Transverse colon (tissue), 4 donors: ENCODE results near the gene ANKUB1. TPM values are rescaled to one million over a fixed set of nuclear protein-coding genes. Genes with fewer than 3 reads are reported as not detected.

ENCODE experiments used
- DNase-seq: peaks from one replicate; pipeline ENCODE4 v3.0.0-alpha.2; 2019
- H3K27ac ChIP-seq, 4 donors: fragments of 200-600 bp; sonication (generic); 2 replicates each; pipeline ENCODE4 v1.5.1; 2016 to 2018; ENCODE audit warnings: inconsistent platforms in 4 of 4
- H3K27me3 ChIP-seq: fragments of 200-600 bp; sonication (generic); 2 replicates; pipeline ENCODE4 v1.5.1; 2017; ENCODE audit warnings: inconsistent platforms
- H3K36me3 ChIP-seq, 4 donors: fragments of 200-600 bp; sonication (generic); 2 replicates each; pipeline ENCODE4 v1.5.1; 2017 to 2019; ENCODE audit warnings: inconsistent platforms in 4 of 4
- H3K4me1 ChIP-seq, 4 donors: fragments of 200-600 bp; sonication (generic); 2 replicates each; pipeline ENCODE4 v1.5.1; 2017 to 2020; ENCODE audit warnings: inconsistent platforms in 4 of 4
- H3K4me3 ChIP-seq, 4 donors: fragments of 200-600 bp; sonication (generic); 1 replicate in 1 of 4; 2 replicates in 3 of 4; pipeline versions ENCODE4 v1.5.1 to v1.6.1; 2017 to 2019; ENCODE audit warnings: inconsistent platforms in 4 of 4
- H3K9me3 ChIP-seq, 2 donors: fragments of 200-600 bp; sonication (generic); 2 replicates each; pipeline ENCODE4 v1.5.1; 2017 to 2019; ENCODE audit warnings: inconsistent platforms in 2 of 2
- EP300 ChIP-seq: sonication (generic); formaldehyde crosslinking; IDR thresholded peaks from one replicate; pipeline ENCODE4 v1.6.1; 2017; ENCODE audit warnings: antibody characterized with exemption, low read depth
- POLR2A ChIP-seq: fragments of 450-650 bp; IDR thresholded peaks from one replicate; pipeline ENCODE4 v1.6.1; 2016; ENCODE audit warnings: antibody characterized with exemption, mild to moderate bottlenecking, moderate library complexity
- POLR2AphosphoS5 ChIP-seq, 3 donors: sonication (generic); formaldehyde crosslinking; IDR thresholded peaks; one replicate each; pipeline ENCODE4 v1.6.1; 2016; ENCODE audit warnings: antibody characterized with exemption in 3 of 3
- WGBS, 2 donors: methylation state at CpG; one replicate each; pipeline ENCODE4 v1.1.5; 2018; ENCODE audit warnings: low coverage in 1 of 2; 5-methylcytosine and 5-hydroxymethylcytosine counted together
- in situ Hi-C, 4 donors: fragments of 200-750 bp; cut with MboI; loops; one replicate each; pipeline versions ENCODE4 v1.15.0 to v1.15.1; 2017; ENCODE audit warnings: low sequenced_read_pairs in 3 of 4, low pct_ligation_motif_present in 1 of 4, low pct_unique_long_range_greater_than_20kb in 1 of 4
- intact Hi-C: fragments of 100-400 bp; cut with DNase I; formaldehyde crosslinking; loops from one replicate; pipeline ENCODE4 v1.15.1; 2023; ENCODE audit warnings: low total_unique reads
- total RNA-seq, 4 donors: library from RNA; depleted of rRNA; stranded (reverse); fragments of >200 nt; gene quantifications; one replicate each; pipeline ENCODE4 v1.1.0, GENCODE V29; 2016
- TF ChIP-seq, protein P1 (sequence below), 5 experiments: fragments of 200-600 bp in 3 of 5; fragments of 450-650 bp in 2 of 5; sonication (generic) in 3 of 5; IDR thresholded peaks; 1 replicate in 2 of 5; 2 replicates in 3 of 5; pipeline ENCODE4 v1.5.1; 2016 to 2017; ENCODE audit warnings: antibody characterized with exemption in 5 of 5, inconsistent platforms in 3 of 5, mild to moderate bottlenecking in 2 of 5, moderate library complexity in 1 of 5

ANKUB1 gene
- total RNA-seq, 4 donors from 2014 or later: not detected

GRCh38 chr3:149764302-149764701 lies 28.1 kb downstream of the ANKUB1 start:
- in situ Hi-C loops: no loop called here
- Histone ChIP-seq H3K4me1 (no peaks in the 10 kb centered on the region), H3K36me3 (no peaks in the 10 kb centered on the region), H3K27ac (no peak overlapping the region), H3K27me3 (peaks cover 47% of the 10 kb centered on the region), H3K9me3 (no peaks in the 10 kb centered on the region), H3K4me3 (no peak overlapping the region)
- intact Hi-C loops: no loop called here
- DNase-seq: no peak
- WGBS, 2 donors: 67 to 76% methylated on average over 1 of the region's 1 CpG
- TF ChIP-seq, protein P1, sequence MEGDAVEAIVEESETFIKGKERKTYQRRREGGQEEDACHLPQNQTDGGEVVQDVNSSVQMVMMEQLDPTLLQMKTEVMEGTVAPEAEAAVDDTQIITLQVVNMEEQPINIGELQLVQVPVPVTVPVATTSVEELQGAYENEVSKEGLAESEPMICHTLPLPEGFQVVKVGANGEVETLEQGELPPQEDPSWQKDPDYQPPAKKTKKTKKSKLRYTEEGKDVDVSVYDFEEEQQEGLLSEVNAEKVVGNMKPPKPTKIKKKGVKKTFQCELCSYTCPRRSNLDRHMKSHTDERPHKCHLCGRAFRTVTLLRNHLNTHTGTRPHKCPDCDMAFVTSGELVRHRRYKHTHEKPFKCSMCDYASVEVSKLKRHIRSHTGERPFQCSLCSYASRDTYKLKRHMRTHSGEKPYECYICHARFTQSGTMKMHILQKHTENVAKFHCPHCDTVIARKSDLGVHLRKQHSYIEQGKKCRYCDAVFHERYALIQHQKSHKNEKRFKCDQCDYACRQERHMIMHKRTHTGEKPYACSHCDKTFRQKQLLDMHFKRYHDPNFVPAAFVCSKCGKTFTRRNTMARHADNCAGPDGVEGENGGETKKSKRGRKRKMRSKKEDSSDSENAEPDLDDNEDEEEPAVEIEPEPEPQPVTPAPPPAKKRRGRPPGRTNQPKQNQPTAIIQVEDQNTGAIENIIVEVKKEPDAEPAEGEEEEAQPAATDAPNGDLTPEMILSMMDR (IDR thresholded peaks at IDR 0.05): no peak
- TF ChIP-seq POLR2AphosphoS5 (IDR thresholded peaks at IDR 0.05) (no peak), POLR2A (no peak), EP300 (no peak)

DNA sequence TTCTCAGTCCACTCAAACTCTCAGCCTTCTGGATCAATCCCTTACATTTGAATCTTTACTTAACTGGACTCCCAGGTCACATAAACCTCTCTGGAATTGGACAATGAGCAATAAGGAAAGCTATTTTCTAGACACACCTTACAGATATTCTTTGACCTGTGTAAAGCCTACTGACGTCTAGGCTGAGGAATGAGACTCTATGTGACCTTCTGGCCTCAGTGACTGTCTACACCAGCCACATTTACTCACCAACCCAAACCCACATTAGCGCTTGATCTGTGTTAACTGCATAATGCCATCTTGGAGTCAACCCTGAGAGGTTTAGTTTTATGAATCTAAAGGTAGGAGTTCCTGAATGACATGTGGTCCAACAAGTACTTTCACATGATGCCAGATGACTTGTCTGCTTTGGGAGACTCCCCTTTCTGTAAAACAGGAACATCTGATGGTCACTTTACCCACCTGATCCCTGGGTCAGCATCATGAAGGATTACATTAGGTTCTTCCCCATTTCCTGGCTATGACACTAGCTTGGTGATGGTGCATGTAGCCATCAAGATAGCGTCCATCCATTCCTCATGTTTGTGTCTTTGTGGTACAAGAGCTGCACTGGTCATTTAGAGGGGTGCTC lies 28.7 kb downstream of the ANKUB1 start:
- intact Hi-C loops: no loop called here

GRCh38 chr3:149753717-149754116 lies 38.6 kb downstream of the ANKUB1 start:
- DNase-seq: no peak
- peaks cover 0 to 7% (median 0%) of the 10 kb centered on the region in 4 donors for H3K36me3 ChIP-seq
- intact Hi-C loops: no loop called here
- H3K9me3 ChIP-seq: no peaks in the 10 kb centered on the region
- no peak overlapping the region for H3K27ac ChIP-seq
- H3K27me3 ChIP-seq: peaks cover 17% of the 10 kb centered on the region
- peaks cover 0 to 17% (median 8%) of the 10 kb centered on the region in 4 donors for H3K4me1 ChIP-seq
- in situ Hi-C loops: no loop called here
- no peak overlapping the region for H3K4me3 ChIP-seq
- TF ChIP-seq EP300 (no peak), POLR2AphosphoS5 (IDR thresholded peaks at IDR 0.05) (no peak), POLR2A (no peak)
- TF ChIP-seq, protein P1 (IDR thresholded peaks at IDR 0.05): no peak

More for the DNA sequence above, 28.7 kb downstream of the ANKUB1 start:
- Histone ChIP-seq H3K9me3 (no peaks in the 10 kb centered on the region), H3K27ac (no peak overlapping the region), H3K4me3 (no peak overlapping the region), H3K4me1 (no peaks in the 10 kb centered on the region), H3K36me3 (no peaks in the 10 kb centered on the region), H3K27me3 (peaks cover 53% of the 10 kb centered on the region)
- TF ChIP-seq, protein P1 (IDR thresholded peaks at IDR 0.05): no peak
- no peak for TF ChIP-seq POLR2A
- no peak for TF ChIP-seq EP300
- TF ChIP-seq POLR2AphosphoS5 (IDR thresholded peaks at IDR 0.05): no peak
- no peak for DNase-seq
- 0 to 71% methylated on average over 1 to 3 of the region's 3 CpGs for WGBS, 2 donors
- in situ Hi-C loops: no loop called here

- intact Hi-C loops: no loop called here
- Histone ChIP-seq H3K4me1 (peaks cover 0 to 17% (median 8%) of the 10 kb centered on the region in 4 donors), H3K9me3 (no peaks in the 10 kb centered on the region), H3K27me3 (peaks cover 10% of the 10 kb centered on the region), H3K27ac (peak overlapping the region; percentile 78 to 86 (median 82)), H3K4me3 (peak overlapping the region in 3 of 4 donors; percentile 79 to 82 (median 81)), H3K36me3 (peaks cover 0 to 13% (median 0%) of the 10 kb centered on the region in 4 donors)
- TF ChIP-seq POLR2A: no peak
- TF ChIP-seq, protein P1 (IDR thresholded peaks at IDR 0.05): peak in 1 of 5 experiments; percentile 4
- no peak for DNase-seq
- in situ Hi-C loops: no loop called here
Measured at GRCh38 chr3:149752788-149753136, 39.6 kb downstream of the ANKUB1 start.
